ENCODE data around the gene MAPRE2. TPM values are rescaled to one million over a fixed set of nuclear protein-coding genes. Genes with fewer than 3 reads are reported as not detected.

Gene MAPRE2
- polyA plus RNA-seq, 1 donor from 2014 or later, result 58.9 TPM

DNA sequence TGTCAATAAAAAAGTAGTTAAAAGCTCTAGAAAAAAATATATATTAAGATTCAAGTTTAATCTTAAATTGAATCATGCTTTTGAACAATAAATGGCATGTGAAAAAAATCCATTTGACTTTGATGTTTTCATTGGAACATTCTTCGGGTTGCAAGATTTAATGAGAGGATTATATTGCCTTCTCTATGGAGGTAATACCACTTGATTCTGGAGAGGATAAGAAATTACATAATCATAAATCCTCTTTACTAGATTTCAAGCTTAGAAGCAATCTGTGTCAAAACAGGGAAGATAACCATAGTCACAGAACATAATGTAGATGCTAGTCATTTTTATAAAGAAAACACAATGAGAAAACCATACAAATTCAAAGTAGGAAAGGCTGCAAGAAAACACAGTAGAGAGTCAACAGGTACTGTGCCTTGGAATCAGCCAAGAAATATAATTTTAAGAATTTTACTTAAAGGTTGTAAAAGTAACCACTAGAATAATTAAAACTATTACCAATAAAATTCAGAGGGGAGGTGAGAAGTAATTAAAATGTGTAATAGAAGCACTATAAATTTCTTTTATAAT lies 18.7 kb upstream of the MAPRE2 start:
- Histone ChIP-seq H3K36me3 (ENCODE audit: insufficient read depth, low read length) (no peaks in the 10 kb centered on the region), H3K27ac (ENCODE audit: low read length) (no peak overlapping the region), H3K9me3 (ENCODE audit: low read length) (no peaks in the 10 kb centered on the region), H4K20me1 (ENCODE audit: insufficient read depth) (no peaks in the 10 kb centered on the region), H3K4me2 (ENCODE audit: low read length) (no peak overlapping the region), H3K9ac (ENCODE audit: low read length) (no peak overlapping the region), H3K27me3 (ENCODE audit: insufficient read depth, low read depth, low read length) (no peaks in the 10 kb centered on the region), H3K4me3 (ENCODE audit: low read length) (no peak overlapping the region), H3F3A (ENCODE audit: insufficient read depth, low read length, poor library complexity, severe bottlenecking) (no peaks in the 10 kb centered on the region), H2AFZ (ENCODE audit: low read depth, low read length) (no peak overlapping the region), H3K9me2 (ENCODE audit: insufficient read depth, low read length) (no peaks in the 10 kb centered on the region), H3K79me2 (replicated peaks; ENCODE audit: insufficient read depth, low read length) (no peaks in the 10 kb centered on the region)
- TF ChIP-seq, protein P1, sequence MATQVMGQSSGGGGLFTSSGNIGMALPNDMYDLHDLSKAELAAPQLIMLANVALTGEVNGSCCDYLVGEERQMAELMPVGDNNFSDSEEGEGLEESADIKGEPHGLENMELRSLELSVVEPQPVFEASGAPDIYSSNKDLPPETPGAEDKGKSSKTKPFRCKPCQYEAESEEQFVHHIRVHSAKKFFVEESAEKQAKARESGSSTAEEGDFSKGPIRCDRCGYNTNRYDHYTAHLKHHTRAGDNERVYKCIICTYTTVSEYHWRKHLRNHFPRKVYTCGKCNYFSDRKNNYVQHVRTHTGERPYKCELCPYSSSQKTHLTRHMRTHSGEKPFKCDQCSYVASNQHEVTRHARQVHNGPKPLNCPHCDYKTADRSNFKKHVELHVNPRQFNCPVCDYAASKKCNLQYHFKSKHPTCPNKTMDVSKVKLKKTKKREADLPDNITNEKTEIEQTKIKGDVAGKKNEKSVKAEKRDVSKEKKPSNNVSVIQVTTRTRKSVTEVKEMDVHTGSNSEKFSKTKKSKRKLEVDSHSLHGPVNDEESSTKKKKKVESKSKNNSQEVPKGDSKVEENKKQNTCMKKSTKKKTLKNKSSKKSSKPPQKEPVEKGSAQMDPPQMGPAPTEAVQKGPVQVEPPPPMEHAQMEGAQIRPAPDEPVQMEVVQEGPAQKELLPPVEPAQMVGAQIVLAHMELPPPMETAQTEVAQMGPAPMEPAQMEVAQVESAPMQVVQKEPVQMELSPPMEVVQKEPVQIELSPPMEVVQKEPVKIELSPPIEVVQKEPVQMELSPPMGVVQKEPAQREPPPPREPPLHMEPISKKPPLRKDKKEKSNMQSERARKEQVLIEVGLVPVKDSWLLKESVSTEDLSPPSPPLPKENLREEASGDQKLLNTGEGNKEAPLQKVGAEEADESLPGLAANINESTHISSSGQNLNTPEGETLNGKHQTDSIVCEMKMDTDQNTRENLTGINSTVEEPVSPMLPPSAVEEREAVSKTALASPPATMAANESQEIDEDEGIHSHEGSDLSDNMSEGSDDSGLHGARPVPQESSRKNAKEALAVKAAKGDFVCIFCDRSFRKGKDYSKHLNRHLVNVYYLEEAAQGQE (IDR thresholded peaks at IDR 0.05; ENCODE audit: borderline replicate concordance), result no peak
- TF ChIP-seq POLR2AphosphoS5 (IDR thresholded peaks at IDR 0.05) (no peak), EZH2 (IDR thresholded peaks at IDR 0.05; ENCODE audit: borderline replicate concordance, insufficient read depth, low read length, poor library complexity, severe bottlenecking) (no peak), RAD21 (conservative IDR thresholded peaks at IDR 0.05) (no peak), MXI1 (conservative IDR thresholded peaks at IDR 0.05; ENCODE audit: poor library complexity, severe bottlenecking) (no peak)

DNA sequence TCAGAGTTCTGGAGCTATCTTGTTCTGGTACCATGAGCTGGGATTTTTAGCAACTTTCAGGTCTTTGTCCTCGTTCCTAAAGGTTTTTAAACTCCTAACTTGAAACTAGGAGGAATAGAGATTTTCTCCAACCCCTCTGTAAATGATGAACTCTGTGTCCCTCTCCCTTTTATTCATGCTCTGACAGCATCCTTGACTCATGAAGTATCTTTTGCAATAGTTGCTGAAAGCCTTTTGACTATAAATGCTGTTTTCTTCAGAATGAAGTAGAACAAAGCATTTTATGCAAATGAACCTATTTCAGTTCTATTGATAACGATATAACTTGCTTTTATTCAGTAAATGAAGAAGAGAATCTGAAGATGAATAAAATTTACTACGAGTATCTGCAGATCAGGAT lies 17.0 kb upstream of the MAPRE2 start:
- no peak overlapping the region for H3K27ac ChIP-seq (ENCODE audit: low read length)
- no peaks in the 10 kb centered on the region for H3K9me3 ChIP-seq (ENCODE audit: low read length)
- no peaks in the 10 kb centered on the region for H3K79me2 ChIP-seq (replicated peaks; ENCODE audit: insufficient read depth, low read length)
- H3K4me2 ChIP-seq (ENCODE audit: low read length), result no peak overlapping the region
- H2AFZ ChIP-seq (ENCODE audit: low read depth, low read length), result no peak overlapping the region
- no peak overlapping the region for H3K4me3 ChIP-seq (ENCODE audit: low read length)
- H3F3A ChIP-seq (ENCODE audit: insufficient read depth, low read length, poor library complexity, severe bottlenecking), result no peaks in the 10 kb centered on the region
- H3K27me3 ChIP-seq (ENCODE audit: insufficient read depth, low read depth, low read length), result no peaks in the 10 kb centered on the region
- no peaks in the 10 kb centered on the region for H3K9me2 ChIP-seq (ENCODE audit: insufficient read depth, low read length)
- no peak overlapping the region for H3K9ac ChIP-seq (ENCODE audit: low read length)
- TF ChIP-seq EZH2 (IDR thresholded peaks at IDR 0.05; ENCODE audit: borderline replicate concordance, insufficient read depth, low read length, poor library complexity, severe bottlenecking) (no peak), TAF1 (IDR thresholded peaks at IDR 0.05; ENCODE audit: low read depth) (no peak), RAD21 (conservative IDR thresholded peaks at IDR 0.05) (no peak), EP300 (conservative IDR thresholded peaks at IDR 0.05; ENCODE audit: poor library complexity, severe bottlenecking) (no peak), SMC3 (conservative IDR thresholded peaks at IDR 0.05; ENCODE audit: poor library complexity) (no peak), MXI1 (conservative IDR thresholded peaks at IDR 0.05; ENCODE audit: poor library complexity, severe bottlenecking) (no peak), POLR2AphosphoS5 (IDR thresholded peaks at IDR 0.05) (no peak)
- TF ChIP-seq, protein P1 (IDR thresholded peaks at IDR 0.05; ENCODE audit: borderline replicate concordance), result no peak
- TF ChIP-seq, protein P2, sequence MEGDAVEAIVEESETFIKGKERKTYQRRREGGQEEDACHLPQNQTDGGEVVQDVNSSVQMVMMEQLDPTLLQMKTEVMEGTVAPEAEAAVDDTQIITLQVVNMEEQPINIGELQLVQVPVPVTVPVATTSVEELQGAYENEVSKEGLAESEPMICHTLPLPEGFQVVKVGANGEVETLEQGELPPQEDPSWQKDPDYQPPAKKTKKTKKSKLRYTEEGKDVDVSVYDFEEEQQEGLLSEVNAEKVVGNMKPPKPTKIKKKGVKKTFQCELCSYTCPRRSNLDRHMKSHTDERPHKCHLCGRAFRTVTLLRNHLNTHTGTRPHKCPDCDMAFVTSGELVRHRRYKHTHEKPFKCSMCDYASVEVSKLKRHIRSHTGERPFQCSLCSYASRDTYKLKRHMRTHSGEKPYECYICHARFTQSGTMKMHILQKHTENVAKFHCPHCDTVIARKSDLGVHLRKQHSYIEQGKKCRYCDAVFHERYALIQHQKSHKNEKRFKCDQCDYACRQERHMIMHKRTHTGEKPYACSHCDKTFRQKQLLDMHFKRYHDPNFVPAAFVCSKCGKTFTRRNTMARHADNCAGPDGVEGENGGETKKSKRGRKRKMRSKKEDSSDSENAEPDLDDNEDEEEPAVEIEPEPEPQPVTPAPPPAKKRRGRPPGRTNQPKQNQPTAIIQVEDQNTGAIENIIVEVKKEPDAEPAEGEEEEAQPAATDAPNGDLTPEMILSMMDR (IDR thresholded peaks at IDR 0.05; ENCODE audit: poor library complexity, severe bottlenecking), result no peak
- H4K20me1 ChIP-seq (ENCODE audit: insufficient read depth), result no peaks in the 10 kb centered on the region
- H3K36me3 ChIP-seq (ENCODE audit: insufficient read depth, low read length), result no peaks in the 10 kb centered on the region
